BE2C (cell line): ENCODE results near the gene DSTN.

ENCODE experiments used
- DNase-seq: peaks from one replicate; pipeline ENCODE4 v3.0.0-alpha.2; 2020
- H3K27me3 ChIP-seq: fragments of 250-450 bp; sonication (Bioruptor Pico); 2 replicates; pipeline ENCODE4 v1.5.1; 2020; ENCODE audit warnings: mild to moderate bottlenecking
- H3K36me3 ChIP-seq: fragments of 250-450 bp; sonication (Bioruptor Pico); 2 replicates; pipeline ENCODE4 v1.5.1; 2020; ENCODE audit warnings: mild to moderate bottlenecking
- H3K4me1 ChIP-seq: fragments of 250-450 bp; sonication (Bioruptor Pico); 2 replicates; pipeline ENCODE4 v1.5.1; 2020
- H3K4me3 ChIP-seq: 2 replicates; pipeline ENCODE4 v1.5.1; 2011; ENCODE audit warnings: low read depth, low read length
- H3K9me3 ChIP-seq: fragments of 250-450 bp; sonication (Bioruptor Pico); 2 replicates; pipeline ENCODE4 v1.5.1; 2020
- CTCF ChIP-seq: IDR thresholded peaks from 2 replicates; pipeline ENCODE4 v1.5.1; 2012; ENCODE audit warnings: mild to moderate bottlenecking, low read depth, low read length

DSTN gene

GRCh38 chr20:17624070-17624469 lies 54.2 kb downstream of the DSTN start:
- 0 out of 2 replicates have a peak, but pooled peaks cover 3% of the 10 kb centered on the region for H3K4me1 ChIP-seq
- H3K4me3 ChIP-seq, result no peak overlapping the region
- no peak for DNase-seq
- H3K27me3 ChIP-seq, result no peaks in the 10 kb centered on the region
- no peaks in the 10 kb centered on the region for H3K36me3 ChIP-seq
- TF ChIP-seq CTCF, result no peak
- H3K9me3 ChIP-seq, result no peaks in the 10 kb centered on the region

GRCh38 chr20:17624551-17625245 lies 54.8 kb downstream of the DSTN start:
- Histone ChIP-seq H3K27me3 (no peaks in the 10 kb centered on the region), H3K4me1 (0 out of 2 replicates have a peak, but pooled peaks cover 3% of the 10 kb centered on the region), H3K4me3 (no peak overlapping the region), H3K36me3 (no peaks in the 10 kb centered on the region), H3K9me3 (no peaks in the 10 kb centered on the region)
- no peak for TF ChIP-seq CTCF
- DNase-seq, result peak; percentile 27

- TF ChIP-seq CTCF, result no peak
- peak; percentile 7 for DNase-seq
- H3K9me3 ChIP-seq, result no peaks in the 10 kb centered on the region
- 0 out of 2 replicates have a peak, but pooled peaks cover 3% of the 10 kb centered on the region for H3K4me1 ChIP-seq
- H3K36me3 ChIP-seq, result no peaks in the 10 kb centered on the region
- no peaks in the 10 kb centered on the region for H3K27me3 ChIP-seq
- no peak overlapping the region for H3K4me3 ChIP-seq
These were observed 55.6 kb downstream of the DSTN start for GRCh38 chr20:17625246-17626051.

- H3K4me3 ChIP-seq, result no peak overlapping the region
- no peaks in the 10 kb centered on the region for H3K9me3 ChIP-seq
- no peaks in the 10 kb centered on the region for H3K27me3 ChIP-seq
- no peak for DNase-seq
- H3K4me1 ChIP-seq, result 0 out of 2 replicates have a peak, but pooled peaks cover 3% of the 10 kb centered on the region
- H3K36me3 ChIP-seq, result no peaks in the 10 kb centered on the region
- no peak for TF ChIP-seq CTCF
These were observed 56.5 kb downstream of the DSTN start for GRCh38 chr20:17626217-17627007.

- peak; percentile 4 for DNase-seq
- Histone ChIP-seq H3K4me3 (no peak overlapping the region), H3K9me3 (no peaks in the 10 kb centered on the region), H3K4me1 (0 out of 2 replicates have a peak, but pooled peaks cover 3% of the 10 kb centered on the region), H3K36me3 (no peaks in the 10 kb centered on the region), H3K27me3 (no peaks in the 10 kb centered on the region)
- TF ChIP-seq CTCF, result no peak
These were observed 57.5 kb downstream of the DSTN start for GRCh38 chr20:17627101-17627955.
